NCI-H2196 treated with DMSO at 0.1 percent for 48 hours (cell line): ENCODE measurements around the gene GPC6.

Experiments used
- DNase-seq: peaks from one replicate; lab custom pipeline; 2025; ENCODE audit not compliant: unreplicated experiment; lab: John Stamatoyannopoulos, UW

GPC6 gene

GRCh38 chr13:93368296-93368695, 141.7 kb downstream of the GPC6 start:
- DNase-seq = no peak

DNA sequence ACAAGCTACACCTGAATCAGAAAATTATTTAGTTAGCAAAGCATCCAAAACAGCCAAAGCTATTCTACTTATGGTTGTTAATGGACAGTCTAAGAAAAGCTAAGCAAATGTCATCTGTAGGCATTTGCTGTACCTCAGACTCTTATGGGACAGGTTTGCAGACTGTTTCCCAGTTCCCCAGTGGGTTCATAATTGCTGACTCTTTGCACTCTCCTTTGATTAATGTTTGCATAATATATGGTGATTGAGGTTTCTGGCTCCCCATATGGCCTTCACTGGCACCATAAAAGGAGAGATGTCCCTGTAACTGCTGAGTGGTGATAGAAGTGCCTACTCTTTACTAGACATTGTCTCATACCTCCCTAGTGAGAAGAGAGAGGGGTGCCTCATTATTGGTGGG, 142.1 kb downstream of the GPC6 start:
- no peak for DNase-seq

- no peak for DNase-seq
Observed at GRCh38 chr13:93372856-93373255, 146.2 kb downstream of the GPC6 start.

GRCh38 chr13:93375491-93375890, 148.9 kb downstream of the GPC6 start:
- DNase-seq = no peak

DNA sequence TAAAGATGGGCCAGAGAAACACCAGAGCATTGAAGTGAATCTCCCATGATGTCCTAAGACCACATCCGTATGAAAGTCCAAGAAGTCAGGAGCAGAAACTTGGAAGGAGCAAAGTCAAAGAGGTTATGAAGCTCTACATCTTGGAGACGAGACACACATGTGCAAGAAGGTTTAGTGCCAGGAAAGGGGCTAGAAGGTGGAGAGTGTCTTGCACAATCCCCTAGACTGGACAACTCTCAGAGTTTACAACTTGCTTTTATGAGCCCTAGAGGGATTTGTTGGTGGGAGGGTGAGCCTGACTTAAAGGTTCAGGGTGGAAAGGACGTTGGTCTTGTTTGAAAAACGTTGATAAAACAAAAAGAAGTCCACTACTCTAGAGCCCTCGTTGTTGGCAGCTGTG, 150.6 kb downstream of the GPC6 start:
- DNase-seq = no peak

DNA sequence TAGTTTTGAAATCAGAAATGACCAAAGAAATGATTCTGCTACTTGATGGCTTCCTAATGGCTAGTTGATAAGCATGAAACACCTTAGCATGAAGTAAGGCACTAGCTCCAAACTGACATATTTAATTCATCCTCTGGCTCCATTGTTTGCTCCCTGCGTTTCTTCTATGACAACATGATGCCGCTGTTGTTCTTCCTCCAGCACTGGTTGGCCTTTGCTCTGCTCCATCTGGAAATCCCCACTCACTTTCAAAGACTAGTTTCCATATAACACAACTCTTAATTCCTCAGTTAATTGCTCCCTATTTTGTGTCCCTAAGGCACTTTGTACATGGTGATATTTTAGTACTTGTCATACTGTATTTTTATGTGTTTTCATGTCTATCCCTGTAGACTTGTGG, 151.6 kb downstream of the GPC6 start:
- no peak for DNase-seq

DNA sequence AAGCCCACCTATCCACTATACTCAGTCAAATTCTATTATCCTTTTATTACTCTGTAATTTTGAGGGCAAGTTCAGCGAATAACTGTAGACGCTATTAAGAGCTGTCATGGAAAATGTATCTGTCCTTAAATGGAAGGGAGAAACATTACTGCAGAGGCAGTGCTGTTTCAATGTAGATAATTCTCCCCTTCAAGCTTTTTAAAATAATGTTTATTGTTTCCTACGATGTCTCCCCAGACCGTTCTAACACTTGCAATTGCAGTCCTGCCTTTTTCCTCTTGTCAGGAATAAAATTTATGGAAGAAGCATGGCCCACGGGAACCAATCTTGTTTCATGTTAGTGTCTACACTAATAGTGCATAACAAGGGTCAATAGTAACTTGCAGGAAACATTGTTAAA, 159.5 kb downstream of the GPC6 start:
- DNase-seq = no peak

DNA sequence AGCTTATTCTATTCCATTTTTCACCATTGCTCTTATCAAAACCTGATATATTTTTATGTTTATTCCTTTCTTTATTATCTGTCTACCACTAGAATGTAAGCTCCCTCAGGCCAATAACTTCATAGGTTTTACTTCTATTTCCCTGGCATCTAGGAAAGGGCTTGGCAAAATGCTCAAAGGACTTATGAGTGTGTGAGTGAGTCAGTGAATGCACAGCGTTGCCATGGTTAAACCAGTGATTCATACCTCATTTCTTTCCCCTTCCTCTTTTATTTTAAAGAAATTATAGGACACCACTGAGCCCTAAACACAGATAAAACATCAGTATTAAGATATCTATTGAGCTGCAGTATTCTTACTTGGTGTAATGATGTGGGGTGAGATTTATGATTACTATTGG, 162.1 kb downstream of the GPC6 start:
- DNase-seq = no peak

- no peak for DNase-seq
Observed at GRCh38 chr13:93397619-93398018, 171.0 kb downstream of the GPC6 start.

DNA sequence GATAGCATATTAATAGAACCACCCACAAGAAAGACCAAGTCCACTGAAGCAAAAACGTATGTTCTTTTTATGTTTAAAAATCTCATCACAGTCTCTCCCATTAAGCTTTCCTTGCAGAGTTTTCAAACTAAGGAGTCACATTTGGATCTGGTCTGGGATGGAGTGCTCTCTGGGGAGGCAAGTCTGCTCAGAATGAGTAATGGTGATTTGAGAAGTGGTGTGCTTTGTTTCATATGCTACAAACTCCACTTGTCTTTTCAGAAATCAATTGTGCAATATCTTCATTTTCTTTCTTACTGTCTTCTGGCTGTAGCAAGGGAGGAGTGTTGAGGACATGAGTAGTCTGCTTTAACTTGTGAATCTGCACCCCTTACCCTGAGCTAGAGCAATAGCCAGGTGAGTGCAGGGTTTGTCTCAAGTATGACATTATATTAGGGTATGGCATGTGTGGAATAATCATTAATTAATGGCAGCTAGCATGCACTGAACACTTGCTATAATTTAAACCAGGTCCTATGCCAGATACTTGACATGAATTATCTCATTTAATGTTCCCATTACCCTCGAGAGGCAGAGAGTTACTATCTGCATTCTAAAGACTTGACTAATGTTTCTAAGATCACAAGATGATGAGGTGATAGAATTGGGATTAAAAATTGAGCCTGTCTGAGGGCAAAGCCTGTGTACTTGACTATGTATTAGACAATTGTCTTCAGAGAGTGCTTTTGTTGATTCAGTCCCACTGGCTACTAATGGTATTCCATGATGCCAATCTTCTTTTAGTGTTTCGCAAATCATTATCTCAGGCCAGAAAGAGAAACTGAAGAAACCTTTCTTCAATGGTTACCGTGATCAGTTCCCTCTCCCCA, 171.8 kb downstream of the GPC6 start:
- no peak for DNase-seq

DNA sequence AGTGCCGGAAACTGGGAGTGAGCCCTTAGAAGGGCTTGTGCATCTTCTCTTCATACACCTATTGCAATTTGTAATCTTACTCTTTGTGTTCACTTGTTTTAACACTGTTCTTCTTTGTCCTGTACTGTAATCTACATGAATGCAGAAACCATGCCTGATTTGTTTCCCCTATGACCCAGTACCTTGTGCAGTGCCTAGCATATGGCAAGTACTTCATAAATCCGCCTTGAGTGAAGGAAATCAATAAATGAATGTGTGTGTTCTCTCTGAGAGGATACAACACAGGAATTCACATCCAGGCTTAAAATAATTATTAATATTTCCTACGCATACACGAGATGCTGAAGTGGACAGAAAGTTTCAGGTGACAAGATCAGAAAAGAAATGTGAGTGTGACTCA, 172.6 kb downstream of the GPC6 start:
- no peak for DNase-seq

GRCh38 chr13:93406136-93406535, 179.5 kb downstream of the GPC6 start:
- DNase-seq = no peak

- DNase-seq = no peak
Observed at GRCh38 chr13:93407551-93407950, 180.9 kb downstream of the GPC6 start.

GRCh38 chr13:93409001-93409400, 182.4 kb downstream of the GPC6 start:
- no peak for DNase-seq

GRCh38 chr13:93409816-93410215, 183.2 kb downstream of the GPC6 start:
- DNase-seq = no peak

DNA sequence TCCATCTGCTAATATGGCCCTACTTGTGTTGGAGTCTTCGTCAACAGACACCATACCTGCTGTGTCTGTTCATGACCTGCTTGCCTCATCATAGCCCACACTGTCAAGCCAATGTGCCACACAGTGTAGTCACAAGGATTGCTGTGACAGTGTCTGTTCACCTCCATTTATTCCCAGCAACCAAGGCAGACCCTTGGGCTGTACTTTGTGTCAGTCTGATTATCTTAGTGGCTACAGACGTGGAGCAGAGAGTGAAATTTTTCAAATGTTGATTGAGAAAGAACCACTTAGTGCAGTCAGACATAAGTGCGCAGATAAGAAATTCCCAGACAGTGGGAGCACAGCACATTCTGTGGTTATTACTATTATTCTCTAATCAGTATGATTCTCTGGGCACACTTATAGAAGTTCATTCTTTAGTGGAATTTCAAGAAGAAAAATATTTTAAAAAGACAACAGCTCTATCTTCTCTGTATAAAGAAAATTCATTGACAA, 184.6 kb downstream of the GPC6 start:
- DNase-seq = no peak

GRCh38 chr13:93412676-93413075, 186.1 kb downstream of the GPC6 start:
- DNase-seq = no peak

GRCh38 chr13:93413972-93414717, 187.5 kb downstream of the GPC6 start:
- no peak for DNase-seq

- no peak for DNase-seq
Observed at GRCh38 chr13:93416736-93417355, 190.2 kb downstream of the GPC6 start.

- DNase-seq = no peak
Observed at GRCh38 chr13:93418398-93418797, 191.8 kb downstream of the GPC6 start.

GRCh38 chr13:93420206-93420605, 193.6 kb downstream of the GPC6 start:
- no peak for DNase-seq

GRCh38 chr13:93420887-93421286, 194.3 kb downstream of the GPC6 start:
- DNase-seq = no peak
